GM13976 (cell line): ENCODE measurements around the gene LARP4B.
"Not testable (repeated sequence)": the region's sequence is repeated elsewhere in the genome, so short reads cannot be mapped to it uniquely, and the experiment has no call there.

ENCODE experiments used
- DNase-seq: peaks from one replicate; pipeline ENCODE4 v3.0.0; 2012; ENCODE audit warnings: low spot score
- in situ Hi-C: fragments of 300-500 bp; cut with MboI; formaldehyde crosslinking; loops from one replicate; pipeline ENCODE4 v1.12.0; 2022; ENCODE audit warnings: low sequenced_read_pairs, mixed read lengths, inconsistent platforms; ENCODE audit not compliant: unreplicated experiment
- TF ChIP-seq, protein P1 (sequence below): IDR thresholded peaks from 2 replicates; pipeline ENCODE4 v1.5.1; 2012; ENCODE audit warnings: borderline replicate concordance, mild to moderate bottlenecking; ENCODE audit not compliant: insufficient read depth; ENCODE audit errors: extremely low read depth, missing control alignments, control extremely low read depth

The LARP4B gene

DNA sequence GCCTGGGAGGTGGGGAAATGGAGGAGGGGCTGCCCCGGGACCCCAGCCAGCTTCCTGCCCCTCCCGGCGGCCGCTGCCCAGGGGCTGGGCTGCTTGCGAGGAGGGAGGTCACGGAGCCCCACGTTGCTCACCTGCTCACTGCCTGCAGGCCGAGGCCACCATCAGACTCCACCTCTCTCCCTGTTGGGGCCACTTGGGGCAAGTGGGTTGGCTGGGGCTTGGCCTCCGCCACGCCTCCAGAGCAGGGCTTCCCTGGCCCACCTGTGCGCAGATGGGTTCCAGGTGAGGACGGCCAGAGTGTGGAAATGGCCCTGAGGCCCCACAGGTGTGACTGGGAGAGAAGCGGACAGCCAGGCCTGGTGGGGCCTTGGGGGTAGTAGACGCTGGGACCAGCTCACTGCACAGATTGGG, 159.3 kb downstream of the LARP4B start:
- TF ChIP-seq, protein P1, sequence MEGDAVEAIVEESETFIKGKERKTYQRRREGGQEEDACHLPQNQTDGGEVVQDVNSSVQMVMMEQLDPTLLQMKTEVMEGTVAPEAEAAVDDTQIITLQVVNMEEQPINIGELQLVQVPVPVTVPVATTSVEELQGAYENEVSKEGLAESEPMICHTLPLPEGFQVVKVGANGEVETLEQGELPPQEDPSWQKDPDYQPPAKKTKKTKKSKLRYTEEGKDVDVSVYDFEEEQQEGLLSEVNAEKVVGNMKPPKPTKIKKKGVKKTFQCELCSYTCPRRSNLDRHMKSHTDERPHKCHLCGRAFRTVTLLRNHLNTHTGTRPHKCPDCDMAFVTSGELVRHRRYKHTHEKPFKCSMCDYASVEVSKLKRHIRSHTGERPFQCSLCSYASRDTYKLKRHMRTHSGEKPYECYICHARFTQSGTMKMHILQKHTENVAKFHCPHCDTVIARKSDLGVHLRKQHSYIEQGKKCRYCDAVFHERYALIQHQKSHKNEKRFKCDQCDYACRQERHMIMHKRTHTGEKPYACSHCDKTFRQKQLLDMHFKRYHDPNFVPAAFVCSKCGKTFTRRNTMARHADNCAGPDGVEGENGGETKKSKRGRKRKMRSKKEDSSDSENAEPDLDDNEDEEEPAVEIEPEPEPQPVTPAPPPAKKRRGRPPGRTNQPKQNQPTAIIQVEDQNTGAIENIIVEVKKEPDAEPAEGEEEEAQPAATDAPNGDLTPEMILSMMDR = no peak
- in situ Hi-C loops = no loop called here
- DNase-seq = peak; percentile 26

DNA sequence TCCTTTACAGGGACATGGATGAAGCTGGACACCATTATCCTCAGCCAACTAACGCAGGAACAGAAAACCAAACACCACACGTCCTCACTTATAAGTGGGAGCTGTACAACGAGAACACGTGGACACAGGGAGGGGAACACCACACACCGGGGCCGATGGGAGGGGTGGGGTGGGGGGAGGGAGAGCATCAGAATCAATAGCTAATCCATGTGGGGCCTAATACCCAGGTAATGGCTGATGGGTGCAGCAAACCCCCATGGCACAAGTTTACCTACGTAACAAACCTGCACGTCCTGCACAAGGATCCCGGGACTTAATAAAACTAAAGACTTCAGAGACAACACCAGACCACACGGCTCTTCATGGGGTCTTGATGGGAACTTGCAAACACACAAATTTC, 159.9 kb downstream of the LARP4B start:
- in situ Hi-C loops = no loop called here

DNA sequence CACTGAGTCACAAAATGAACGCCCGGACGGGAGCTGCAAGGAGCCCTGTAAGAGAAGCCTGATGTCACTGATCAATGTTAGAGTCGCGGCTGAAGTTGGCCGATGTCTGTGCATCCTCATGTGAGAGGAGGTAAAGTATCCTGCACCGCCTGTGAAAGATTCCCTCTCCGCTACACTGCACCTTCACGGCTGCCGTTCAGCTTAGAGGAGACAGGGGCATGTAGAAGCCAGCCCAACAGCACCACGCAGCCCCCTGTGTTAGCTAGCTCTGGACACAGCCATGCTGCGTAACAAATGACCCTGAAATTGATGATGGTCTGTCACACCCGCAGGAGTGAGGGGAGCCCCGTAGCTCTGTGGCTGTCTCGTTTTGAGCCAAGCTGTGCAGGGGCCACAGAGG, 160.5 kb downstream of the LARP4B start:
- DNase-seq = peak; percentile 15
- in situ Hi-C loops = no loop called here
- TF ChIP-seq, protein P1 = no peak

More for the DNA sequence above, 159.9 kb downstream of the LARP4B start:
- DNase-seq = no peak
- TF ChIP-seq, protein P1 = no peak

DNA sequence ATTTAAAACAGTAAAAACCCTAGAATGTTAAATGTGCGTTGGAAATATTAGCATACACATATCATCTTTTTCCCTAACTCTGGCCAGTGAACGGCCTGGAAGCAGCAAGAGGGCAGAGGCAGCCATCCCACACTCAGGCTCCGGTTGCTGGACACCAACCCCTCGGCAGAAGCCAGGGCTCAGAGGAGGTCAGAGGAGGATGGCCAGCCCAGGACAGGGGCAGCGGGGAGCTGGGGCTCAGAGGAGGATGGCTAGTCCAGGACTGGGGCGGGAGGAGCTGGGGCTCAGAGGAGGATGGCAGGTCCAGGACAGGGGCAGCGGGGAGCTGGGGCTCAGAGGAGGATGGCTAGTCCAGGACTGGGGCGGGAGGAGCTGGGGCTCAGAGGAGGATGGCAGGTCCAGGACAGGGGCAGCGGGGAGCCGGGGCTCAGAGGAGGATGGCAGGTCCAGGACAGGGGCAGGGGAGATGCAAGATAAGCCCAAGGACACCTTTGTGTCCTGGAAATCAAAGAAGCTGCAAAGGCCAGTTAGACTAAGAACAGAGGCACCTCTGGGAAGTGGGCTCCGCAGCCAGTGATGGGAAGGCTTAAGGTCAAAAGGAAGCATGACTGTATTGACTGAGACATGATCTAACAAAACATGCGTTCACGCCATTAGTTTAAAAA, 161.3 kb downstream of the LARP4B start:
- in situ Hi-C loops = not testable (repeated sequence)
- peak; percentile 13 for DNase-seq

DNA sequence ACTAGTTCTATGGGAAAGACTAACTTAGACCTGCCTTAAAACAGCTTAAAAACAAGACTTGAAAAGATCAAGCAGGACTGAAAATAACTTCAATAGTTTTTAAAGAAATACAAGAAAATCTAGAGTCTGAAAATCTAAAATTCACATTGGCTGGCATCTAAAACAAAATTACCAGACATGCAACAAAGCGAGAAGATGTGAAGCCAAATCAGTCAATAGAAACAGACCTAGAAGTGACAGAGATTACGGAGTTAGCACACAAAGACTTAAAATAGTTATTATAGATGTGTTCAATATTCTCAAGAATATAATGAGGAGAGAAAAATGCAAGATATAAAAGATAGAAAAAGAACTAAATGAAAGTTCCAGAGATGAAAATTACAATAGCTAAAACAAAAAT, 163.7 kb downstream of the LARP4B start:
- DNase-seq = no peak
- in situ Hi-C loops = no loop called here
- TF ChIP-seq, protein P1 = no peak

DNA sequence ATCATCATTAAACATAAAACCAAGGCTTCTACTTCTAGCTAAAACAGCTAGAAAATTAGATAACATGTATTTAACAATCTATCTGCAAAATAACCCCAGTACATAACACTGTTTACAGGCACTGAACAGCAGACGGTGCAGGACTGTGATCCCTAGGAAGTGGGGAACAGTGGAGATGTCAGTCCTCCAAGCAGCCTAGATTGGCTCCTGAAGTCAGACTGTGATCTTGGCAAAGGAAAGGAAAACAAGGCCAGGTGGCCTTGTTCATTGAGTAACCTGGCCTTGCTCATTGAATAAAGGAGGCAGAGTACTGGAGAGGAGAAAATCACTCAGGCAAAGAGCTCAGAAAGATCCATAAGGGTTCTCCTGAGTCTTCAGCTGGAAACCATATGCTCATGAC, 164.3 kb downstream of the LARP4B start:
- TF ChIP-seq, protein P1 = no peak
- no peak for DNase-seq
- in situ Hi-C loops = no loop called here

DNA sequence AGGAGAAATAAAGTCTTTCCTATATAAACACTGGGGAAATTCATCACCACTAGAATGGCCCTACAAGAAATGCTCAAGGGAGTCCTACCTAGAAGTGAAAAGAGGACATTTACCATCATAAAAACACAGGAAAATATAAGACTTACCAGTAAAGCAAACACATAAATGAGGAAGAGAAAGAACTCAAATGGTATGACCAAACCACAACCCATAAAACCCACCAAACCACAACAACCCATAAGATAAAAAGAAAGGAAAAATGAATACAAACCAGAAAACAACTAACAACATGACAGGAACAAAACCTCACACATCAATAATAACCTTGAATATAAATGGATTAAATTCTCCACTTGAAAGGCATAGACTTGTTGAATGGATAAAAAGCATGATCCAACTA, 170.1 kb downstream of the LARP4B start:
- in situ Hi-C loops = no loop called here
- no peak for DNase-seq
- TF ChIP-seq, protein P1 = no peak
